ENCODE measurements around the gene CSRP3.
A peak's percentile ranks its signal among the peaks of the same experiment; 100 is the strongest.

The CSRP3 gene

DNA sequence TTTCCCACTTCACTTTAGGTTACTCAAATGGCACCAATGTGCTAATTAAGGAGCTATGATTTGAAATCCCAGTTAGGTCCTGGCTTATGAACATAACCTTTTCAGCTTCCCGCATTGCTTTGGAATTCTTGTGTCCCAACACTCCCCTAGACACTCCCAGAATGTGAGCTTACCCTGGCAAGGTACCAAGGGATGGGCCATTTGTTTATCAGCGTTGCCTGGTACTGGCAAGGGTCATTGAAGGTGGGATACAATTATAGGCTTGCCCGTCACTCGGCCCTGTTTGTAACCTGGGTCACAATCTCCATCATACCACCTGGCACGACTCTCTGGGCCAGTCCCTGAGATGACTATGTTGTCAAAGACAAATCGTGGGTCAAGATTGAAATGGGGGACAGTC lies 5.4 kb downstream of the CSRP3 start:
- Histone ChIP-seq H3K4me2 (ENCODE audit: low read depth, low read length, poor library complexity, severe bottlenecking) (no peak overlapping the region), H3K9me2 (replicated peaks; ENCODE audit: low read depth, low read length) (no peaks in the 10 kb centered on the region), H3K4me3 (ENCODE audit: low read length, poor library complexity, severe bottlenecking) (no peak overlapping the region), H2AFZ (ENCODE audit: low read length) (no peak overlapping the region), H3K9ac (ENCODE audit: low read depth, low read length, poor library complexity, severe bottlenecking) (no peak overlapping the region), H3K79me2 (ENCODE audit: insufficient read depth, low read length) (no peaks in the 10 kb centered on the region), H3K4me1 (ENCODE audit: insufficient read depth, low read length, poor library complexity, severe bottlenecking) (peaks cover 43% of the 10 kb centered on the region), H3F3A (ENCODE audit: low read depth) (peaks cover 24% of the 10 kb centered on the region), H3K36me3 (ENCODE audit: insufficient read depth, low read length) (no peaks in the 10 kb centered on the region), H3K9me3 (ENCODE audit: insufficient read depth, low read depth, low read length) (no peaks in the 10 kb centered on the region), H3K27me3 (ENCODE audit: insufficient read depth, low read length, poor library complexity, severe bottlenecking) (no peaks in the 10 kb centered on the region), H4K20me1 (ENCODE audit: insufficient read depth, low read length, poor library complexity, severe bottlenecking) (no peaks in the 10 kb centered on the region)
- no peak for TF ChIP-seq EZH2phosphoT487 (IDR thresholded peaks at IDR 0.05; ENCODE audit: borderline replicate concordance)
- TF ChIP-seq, protein P1, sequence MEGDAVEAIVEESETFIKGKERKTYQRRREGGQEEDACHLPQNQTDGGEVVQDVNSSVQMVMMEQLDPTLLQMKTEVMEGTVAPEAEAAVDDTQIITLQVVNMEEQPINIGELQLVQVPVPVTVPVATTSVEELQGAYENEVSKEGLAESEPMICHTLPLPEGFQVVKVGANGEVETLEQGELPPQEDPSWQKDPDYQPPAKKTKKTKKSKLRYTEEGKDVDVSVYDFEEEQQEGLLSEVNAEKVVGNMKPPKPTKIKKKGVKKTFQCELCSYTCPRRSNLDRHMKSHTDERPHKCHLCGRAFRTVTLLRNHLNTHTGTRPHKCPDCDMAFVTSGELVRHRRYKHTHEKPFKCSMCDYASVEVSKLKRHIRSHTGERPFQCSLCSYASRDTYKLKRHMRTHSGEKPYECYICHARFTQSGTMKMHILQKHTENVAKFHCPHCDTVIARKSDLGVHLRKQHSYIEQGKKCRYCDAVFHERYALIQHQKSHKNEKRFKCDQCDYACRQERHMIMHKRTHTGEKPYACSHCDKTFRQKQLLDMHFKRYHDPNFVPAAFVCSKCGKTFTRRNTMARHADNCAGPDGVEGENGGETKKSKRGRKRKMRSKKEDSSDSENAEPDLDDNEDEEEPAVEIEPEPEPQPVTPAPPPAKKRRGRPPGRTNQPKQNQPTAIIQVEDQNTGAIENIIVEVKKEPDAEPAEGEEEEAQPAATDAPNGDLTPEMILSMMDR (conservative IDR thresholded peaks at IDR 0.05; ENCODE audit: low read length): no peak

- Histone ChIP-seq H3K9me3 (ENCODE audit: insufficient read depth, low read depth, low read length) (no peaks in the 10 kb centered on the region), H4K20me1 (ENCODE audit: insufficient read depth, low read length, poor library complexity, severe bottlenecking) (no peaks in the 10 kb centered on the region), H3K9ac (ENCODE audit: low read depth, low read length, poor library complexity, severe bottlenecking) (no peak overlapping the region), H3K4me2 (ENCODE audit: low read depth, low read length, poor library complexity, severe bottlenecking) (no peak overlapping the region), H3K79me2 (ENCODE audit: insufficient read depth, low read length) (no peaks in the 10 kb centered on the region), H3K9me2 (replicated peaks; ENCODE audit: low read depth, low read length) (no peaks in the 10 kb centered on the region), H2AFZ (ENCODE audit: low read length) (no peak overlapping the region), H3K4me3 (ENCODE audit: low read length, poor library complexity, severe bottlenecking) (no peak overlapping the region), H3K27me3 (ENCODE audit: insufficient read depth, low read length, poor library complexity, severe bottlenecking) (no peaks in the 10 kb centered on the region), H3K36me3 (ENCODE audit: insufficient read depth, low read length) (no peaks in the 10 kb centered on the region), H3K4me1 (ENCODE audit: insufficient read depth, low read length, poor library complexity, severe bottlenecking) (peaks cover 26% of the 10 kb centered on the region), H3F3A (ENCODE audit: low read depth) (peaks cover 9% of the 10 kb centered on the region)
- no peak for TF ChIP-seq EZH2phosphoT487 (IDR thresholded peaks at IDR 0.05; ENCODE audit: borderline replicate concordance)
- TF ChIP-seq, protein P1 (conservative IDR thresholded peaks at IDR 0.05; ENCODE audit: low read length): no peak
Measured at GRCh38 chr11:19194620-19195308, 7.0 kb downstream of the CSRP3 start.

GRCh38 chr11:19193916-19194315 lies 7.9 kb downstream of the CSRP3 start:
- H3K27me3 ChIP-seq (ENCODE audit: insufficient read depth, low read length, poor library complexity, severe bottlenecking): no peaks in the 10 kb centered on the region
- peaks cover 1% of the 10 kb centered on the region for H3F3A ChIP-seq (ENCODE audit: low read depth)
- H3K9ac ChIP-seq (ENCODE audit: low read depth, low read length, poor library complexity, severe bottlenecking): peak overlapping the region; percentile 53
- H3K9me3 ChIP-seq (ENCODE audit: insufficient read depth, low read depth, low read length): no peaks in the 10 kb centered on the region
- H3K4me3 ChIP-seq (ENCODE audit: low read length, poor library complexity, severe bottlenecking): no peak overlapping the region
- TF ChIP-seq, protein P1 (conservative IDR thresholded peaks at IDR 0.05; ENCODE audit: low read length): no peak
- no peak for TF ChIP-seq EZH2phosphoT487 (IDR thresholded peaks at IDR 0.05; ENCODE audit: borderline replicate concordance)
- H3K9me2 ChIP-seq (replicated peaks; ENCODE audit: low read depth, low read length): no peaks in the 10 kb centered on the region
- no peaks in the 10 kb centered on the region for H4K20me1 ChIP-seq (ENCODE audit: insufficient read depth, low read length, poor library complexity, severe bottlenecking)
- H3K79me2 ChIP-seq (ENCODE audit: insufficient read depth, low read length): no peaks in the 10 kb centered on the region
- H3K4me2 ChIP-seq (ENCODE audit: low read depth, low read length, poor library complexity, severe bottlenecking): peak overlapping the region; percentile 21
- no peaks in the 10 kb centered on the region for H3K36me3 ChIP-seq (ENCODE audit: insufficient read depth, low read length)
- H2AFZ ChIP-seq (ENCODE audit: low read length): peak overlapping the region; percentile 74; the same call in 1 of the 2 replicates
- peaks cover 18% of the 10 kb centered on the region for H3K4me1 ChIP-seq (ENCODE audit: insufficient read depth, low read length, poor library complexity, severe bottlenecking)

Data from Loucy (cell line).